Hepatocyte (in vitro differentiated cells): Measurements from ENCODE around the gene SYT12.

Source experiments
- CTCF ChIP-seq: fragments of 200-600 bp; sonication (generic); IDR thresholded peaks from 2 replicates; pipeline ENCODE4 v1.5.1; 2016; ENCODE audit warnings: antibody characterized with exemption, mild to moderate bottlenecking; ENCODE audit not compliant: poor library complexity
- EZH2 ChIP-seq: fragments of 200-600 bp; sonication (generic); IDR thresholded peaks from 2 replicates; pipeline ENCODE4 v1.6.1; 2016; ENCODE audit warnings: antibody characterized with exemption, mild to moderate bottlenecking, borderline replicate concordance
- EZH2phosphoT487 ChIP-seq: fragments of 200-600 bp; sonication (generic); IDR thresholded peaks from one replicate; pipeline ENCODE4 v1.6.1; 2018; ENCODE audit warnings: antibody characterized with exemption, mild to moderate bottlenecking, low read depth, moderate library complexity; ENCODE audit not compliant: unreplicated experiment, severe bottlenecking

DNA sequence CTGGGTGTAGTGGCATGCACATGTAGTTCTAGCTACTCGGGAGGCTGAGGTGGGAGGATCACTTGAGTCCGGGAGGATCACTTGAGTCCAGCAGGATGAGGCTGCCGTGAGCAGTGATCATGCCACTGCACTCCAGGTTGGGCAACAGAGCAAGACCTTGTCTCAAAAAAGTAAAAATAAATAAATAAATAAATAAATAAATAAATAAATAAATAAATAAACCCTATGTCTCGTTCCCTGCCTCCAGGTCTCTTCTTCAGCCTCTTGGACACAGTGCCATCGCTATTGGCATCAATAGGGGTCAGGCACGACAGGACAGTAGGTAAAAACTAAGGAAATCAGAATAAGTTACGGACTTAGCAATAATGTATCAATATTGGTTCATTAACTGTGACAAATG is 23.4 kb upstream of the SYT12 start:
- TF ChIP-seq EZH2: no peak
- no peak for TF ChIP-seq CTCF
- TF ChIP-seq EZH2phosphoT487: no peak
